ENCODE results near the gene ST8SIA6. TPM values are rescaled to one million over a fixed set of nuclear protein-coding genes. Genes with fewer than 3 reads are reported as not detected.

ST8SIA6 gene
- total RNA-seq, 1 experiment from 2014 or later, result not detected

Other genes starting within 250 kb of the ST8SIA6 start
- 469 and 506 TPM in 2 replicates for gene VIM, start 226.4 kb downstream of the ST8SIA6 start, total RNA-seq (2014; rRNA removed)
- gene HACD1, start 162.8 kb upstream of the ST8SIA6 start, total RNA-seq (2014; rRNA removed), result 14.9 and 15.3 TPM in 2 replicates
- 7.8 and 9.5 TPM in 2 replicates for gene STAM, start 189.6 kb upstream of the ST8SIA6 start, total RNA-seq (2014; rRNA removed)